ENCODE results near the gene YPEL5. TPM values are rescaled to one million over a fixed set of nuclear protein-coding genes. Genes with fewer than 3 reads are reported as not detected.

The YPEL5 gene
- total RNA-seq, 1 donor from 2014 or later: 78.1 TPM

DNA sequence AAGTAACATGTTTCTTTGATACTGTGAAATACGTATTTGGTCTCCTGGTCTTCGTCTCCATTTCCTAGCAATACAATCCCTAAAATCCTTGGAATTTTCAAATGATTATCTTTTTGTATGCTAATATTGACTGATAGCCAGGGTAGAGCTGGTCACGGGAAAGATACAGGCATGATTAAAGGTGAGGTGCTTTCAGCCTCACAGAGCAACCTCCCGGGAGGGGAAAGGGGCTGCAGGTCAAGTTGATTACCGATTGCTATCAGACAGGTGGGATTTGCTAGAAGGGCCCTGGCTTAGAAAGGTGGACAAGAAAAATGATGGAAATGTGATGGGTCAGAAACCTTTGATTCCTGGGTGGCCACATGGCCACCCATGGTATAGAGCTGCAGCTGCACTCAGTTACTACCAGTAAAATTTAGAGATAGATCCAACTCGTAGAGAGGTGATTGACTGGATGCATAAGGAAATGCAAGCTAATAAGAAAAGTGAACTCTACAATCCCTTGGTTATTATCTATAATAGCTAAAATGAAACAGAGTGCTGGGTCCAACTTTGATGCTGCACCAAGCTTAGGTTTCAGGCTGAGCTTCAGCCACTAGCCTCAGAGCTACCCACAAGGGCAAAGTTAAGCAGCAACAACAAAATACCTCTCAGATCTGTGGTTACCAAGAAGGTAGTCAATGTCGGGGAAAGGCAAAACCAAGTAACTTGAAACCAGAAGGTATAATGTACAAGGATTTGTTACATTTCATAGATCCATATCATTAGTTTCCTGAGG is 15.3 kb downstream of the YPEL5 start:
- DNase-seq (ENCODE audit: low spot score) (no peak), ATAC-seq (no peak)
- intact Hi-C loops (cut with DNase I): no loop called here

- DNase-seq (ENCODE audit: low spot score): no peak
- no peak for ATAC-seq
- intact Hi-C loops (cut with DNase I): no loop called here
These were observed 16.0 kb downstream of the YPEL5 start for GRCh38 chr2:30162806-30163205.

DNA sequence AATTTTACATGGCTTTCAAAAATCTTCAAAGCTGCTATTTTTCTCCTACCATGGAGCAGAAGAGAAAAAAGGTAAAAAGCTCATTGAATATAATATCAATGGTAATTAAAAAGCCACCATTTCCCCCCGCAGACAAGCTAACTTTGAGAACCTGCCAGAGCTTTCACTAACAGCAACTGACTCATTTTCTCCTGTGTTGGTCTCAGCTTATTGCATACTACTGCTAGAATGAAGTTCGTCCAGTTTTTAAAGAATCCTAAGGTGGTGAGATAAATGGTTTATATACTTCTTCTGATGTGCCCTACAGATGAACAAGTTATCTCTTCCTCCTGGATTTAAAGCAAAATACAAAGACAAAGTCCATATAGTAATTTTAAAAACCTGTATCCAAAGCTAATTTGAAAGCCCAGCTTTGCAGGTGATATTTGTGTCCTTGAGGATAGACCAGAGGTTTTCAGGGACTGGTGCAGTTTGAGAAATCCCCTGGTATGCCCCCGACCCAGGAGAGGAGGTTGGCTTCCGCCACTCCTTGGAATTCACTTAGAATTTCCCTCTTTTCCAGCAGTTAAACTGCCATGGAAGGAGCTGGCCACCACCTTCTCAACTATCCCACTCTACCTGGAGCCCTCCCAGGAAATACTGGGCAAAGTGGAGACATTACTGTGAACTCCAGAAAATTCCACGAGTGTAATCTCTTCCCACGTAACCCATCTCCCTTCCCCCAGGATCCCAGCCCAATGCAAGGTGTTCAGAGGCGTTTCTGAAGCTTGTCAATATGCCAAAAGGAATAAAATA is 17.5 kb downstream of the YPEL5 start:
- intact Hi-C loops (cut with DNase I): no loop called here
- DNase-seq (ENCODE audit: low spot score) (no peak), ATAC-seq (no peak)

DNA sequence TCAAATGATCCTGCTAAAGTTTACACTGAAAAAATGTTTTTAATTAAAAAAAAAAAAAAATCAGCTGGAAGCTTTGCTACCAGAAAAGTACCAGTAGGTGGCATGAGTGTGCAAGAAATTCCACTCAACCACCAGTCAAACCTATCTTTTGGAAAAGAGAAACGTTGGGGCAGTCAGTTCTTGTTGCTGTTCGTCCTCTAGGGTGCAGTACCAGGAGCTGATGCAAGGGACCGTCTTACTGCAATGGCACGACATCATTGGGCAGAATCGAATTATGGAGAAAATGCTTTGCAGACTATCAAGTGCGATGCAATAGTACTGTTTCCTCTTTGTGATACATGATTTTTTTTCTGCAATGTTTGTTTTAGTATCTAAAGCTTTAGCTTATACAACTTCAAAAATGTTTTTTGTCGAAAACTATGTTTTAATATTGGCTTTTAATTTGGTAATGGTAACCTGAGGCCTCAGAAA is 18.3 kb downstream of the YPEL5 start:
- ATAC-seq (peak; percentile 81), DNase-seq (ENCODE audit: low spot score) (no peak)
- intact Hi-C loops (cut with DNase I): no loop called here

DNA sequence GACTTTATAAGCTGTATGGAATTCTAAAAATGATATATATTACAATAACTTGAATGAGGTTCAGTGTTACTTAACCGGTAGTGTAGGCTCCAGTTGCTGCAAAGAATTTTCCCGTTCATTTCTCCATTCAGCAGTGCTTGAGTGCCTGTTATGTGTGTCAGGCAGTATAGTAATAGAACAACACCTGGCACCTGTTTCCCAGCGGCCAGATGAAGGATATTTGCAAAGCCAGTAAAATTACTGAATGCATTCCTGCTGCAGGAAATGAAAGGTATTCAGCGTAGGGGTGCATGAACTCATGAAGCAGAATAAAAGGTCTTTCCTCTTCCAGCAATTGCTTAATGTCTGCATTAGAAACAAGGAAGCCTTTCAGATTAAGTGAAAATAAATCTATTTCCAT is 18.8 kb downstream of the YPEL5 start:
- intact Hi-C loops (cut with DNase I): no loop called here
- ATAC-seq (no peak), DNase-seq (ENCODE audit: low spot score) (no peak)

DNA sequence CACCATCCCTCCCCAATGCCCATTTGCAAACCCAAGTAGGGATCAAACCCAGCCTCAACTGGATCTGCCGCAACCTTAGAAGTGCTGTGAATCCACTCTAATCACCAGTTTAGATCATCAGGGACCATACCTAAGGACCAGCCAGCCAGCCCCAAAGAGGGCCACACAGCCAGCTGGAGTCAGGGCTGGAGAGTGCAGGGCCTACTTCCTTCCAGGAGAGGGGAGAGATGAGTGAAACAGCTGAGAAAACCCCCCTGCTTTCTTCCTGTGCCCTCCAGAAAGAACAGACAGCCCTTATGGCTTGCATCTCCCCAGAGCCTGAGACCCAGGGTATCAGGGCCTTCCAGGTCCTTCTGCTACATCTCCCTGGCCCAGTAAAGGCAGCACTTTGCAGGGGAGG is 25.8 kb downstream of the YPEL5 start:
- ATAC-seq: no peak
- intact Hi-C loops (cut with DNase I): no loop called here
- no peak for DNase-seq (ENCODE audit: low spot score)

GRCh38 chr2:30177440-30177839 is 30.6 kb downstream of the YPEL5 start:
- intact Hi-C loops (cut with DNase I): no loop called here
- DNase-seq (ENCODE audit: low spot score): no peak
- no peak for ATAC-seq

DNA sequence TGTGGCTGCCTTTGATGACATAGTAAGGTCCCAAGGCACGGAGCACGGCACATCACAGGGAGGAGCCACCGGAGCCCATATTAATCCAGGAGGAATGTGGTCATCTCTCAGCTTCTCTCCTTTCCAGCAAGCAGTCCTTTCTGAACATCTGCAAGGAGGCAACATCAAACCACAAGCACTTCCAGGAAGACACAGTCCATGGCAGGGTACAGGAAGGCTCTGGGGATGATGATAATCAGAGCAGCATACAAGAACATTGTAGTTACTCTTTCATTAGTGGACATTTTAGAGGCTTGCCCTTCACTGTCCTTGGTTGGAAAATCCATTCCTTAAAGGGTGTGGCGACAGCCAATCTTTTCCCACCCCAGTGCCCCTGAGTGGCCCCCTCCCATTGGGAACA is 31.1 kb downstream of the YPEL5 start:
- no peak for DNase-seq (ENCODE audit: low spot score)

DNA sequence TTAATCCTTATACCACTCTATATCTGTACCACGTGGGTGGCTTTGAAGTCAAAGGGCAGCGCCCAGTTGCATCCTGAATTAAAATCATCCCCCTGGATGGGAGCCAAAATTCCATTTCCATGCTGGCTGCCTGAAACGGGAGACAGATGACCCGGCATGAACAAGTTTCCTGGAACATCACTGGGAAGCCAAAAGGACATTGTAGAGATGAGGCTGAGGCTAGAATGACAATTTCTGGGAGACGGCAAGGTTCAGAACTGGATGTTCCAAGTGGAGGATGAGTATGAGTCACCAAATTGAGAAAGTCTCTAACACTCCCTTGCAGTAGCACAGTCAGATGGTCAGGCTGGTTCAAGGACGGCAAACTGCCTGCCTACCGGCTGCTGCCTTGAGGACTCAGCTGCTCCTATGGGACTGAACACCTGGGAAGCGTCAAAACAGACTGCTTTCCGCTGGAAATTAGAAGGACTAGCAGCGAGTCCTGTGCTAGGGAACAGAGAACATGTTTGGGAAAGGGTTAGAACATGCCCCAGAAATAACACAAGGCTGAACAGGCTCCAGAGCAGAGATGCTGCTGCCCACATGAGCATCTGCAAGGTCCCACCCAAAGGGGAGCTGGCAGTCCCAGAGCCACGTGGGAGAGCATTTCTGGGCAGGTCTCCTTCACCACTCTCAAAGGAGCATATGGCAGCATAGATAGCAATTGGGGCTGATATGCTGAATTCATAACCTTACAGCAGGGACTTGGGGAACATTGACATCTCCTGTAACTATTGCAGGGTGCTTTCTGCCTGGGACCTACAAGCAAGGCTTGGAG is 32.0 kb downstream of the YPEL5 start:
- intact Hi-C loops (cut with DNase I): no loop called here
- ATAC-seq (peak; percentile 94), DNase-seq (ENCODE audit: low spot score) (no peak)

More for the DNA sequence above, 31.1 kb downstream of the YPEL5 start:
- ATAC-seq: peak; percentile 45
- intact Hi-C loops (cut with DNase I): no loop called here

DNA sequence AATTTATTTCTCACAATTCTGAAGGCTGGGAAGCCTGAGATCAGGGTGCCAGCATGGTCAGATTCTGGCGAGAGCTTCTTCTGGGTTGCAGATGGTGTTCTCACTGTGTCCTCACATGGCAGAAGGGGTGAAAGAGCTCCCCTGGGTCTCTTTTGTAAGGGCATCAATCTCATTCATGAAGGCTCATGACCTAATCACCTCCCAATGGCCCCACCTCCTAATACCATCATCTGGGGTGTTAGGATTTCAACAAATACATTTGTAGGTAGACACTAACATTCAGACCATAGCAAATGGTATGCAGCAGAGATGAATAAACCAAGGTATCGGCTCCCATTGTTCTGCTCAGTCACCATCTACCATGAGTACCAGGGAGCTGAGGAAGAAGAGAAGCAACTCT is 32.7 kb downstream of the YPEL5 start:
- intact Hi-C loops (cut with DNase I): no loop called here
- DNase-seq (ENCODE audit: low spot score) (no peak), ATAC-seq (no peak)

DNA sequence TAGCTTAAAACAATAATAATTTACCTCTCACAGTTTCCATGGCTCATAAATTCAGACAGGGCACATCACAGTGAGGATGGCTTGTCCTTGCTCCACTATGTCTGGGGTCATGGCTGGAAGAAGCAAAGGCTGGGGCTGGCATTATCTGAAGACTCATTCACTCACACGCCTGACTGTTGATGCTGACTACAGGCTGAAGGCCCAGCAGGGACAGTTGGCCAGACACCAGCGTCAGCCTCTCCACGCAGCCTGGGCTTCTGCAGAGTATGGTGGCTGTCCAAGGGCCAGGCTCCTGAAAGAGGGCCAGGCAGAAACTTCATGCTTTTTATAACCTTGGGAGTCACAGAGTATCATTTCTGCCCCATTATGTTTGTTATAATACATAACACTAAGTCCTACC is 33.4 kb downstream of the YPEL5 start:
- ATAC-seq (no peak), DNase-seq (ENCODE audit: low spot score) (no peak)
- intact Hi-C loops (cut with DNase I): no loop called here

DNA sequence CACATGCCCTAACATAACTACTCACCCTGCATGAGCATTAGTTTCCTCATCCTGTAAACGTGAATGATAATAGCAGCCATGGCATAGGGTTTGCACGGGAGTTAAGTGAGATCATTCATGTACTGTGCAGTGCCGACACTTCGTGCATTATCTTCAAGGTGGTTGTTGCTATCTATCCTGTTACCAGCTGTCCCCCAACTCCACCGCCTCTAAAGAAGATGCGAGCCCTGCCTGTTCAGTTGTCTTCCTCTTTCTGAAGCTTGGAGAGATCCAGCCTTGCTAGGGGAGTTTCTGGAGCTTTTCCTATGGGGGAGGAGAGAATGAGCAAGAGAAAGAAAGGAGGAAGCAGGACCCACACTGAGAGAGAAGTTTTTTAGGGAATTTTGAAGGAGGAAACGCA is 34.4 kb downstream of the YPEL5 start:
- ATAC-seq (no peak), DNase-seq (ENCODE audit: low spot score) (no peak)
- intact Hi-C loops (cut with DNase I): no loop called here

- intact Hi-C loops (cut with DNase I): no loop called here
- DNase-seq (ENCODE audit: low spot score) (no peak), ATAC-seq (no peak)
These were observed 37.2 kb downstream of the YPEL5 start for GRCh38 chr2:30184035-30184434.

GRCh38 chr2:30185178-30185577 is 38.4 kb downstream of the YPEL5 start:
- intact Hi-C loops (cut with DNase I): no loop called here
- DNase-seq (ENCODE audit: low spot score) (no peak), ATAC-seq (no peak)

DNA sequence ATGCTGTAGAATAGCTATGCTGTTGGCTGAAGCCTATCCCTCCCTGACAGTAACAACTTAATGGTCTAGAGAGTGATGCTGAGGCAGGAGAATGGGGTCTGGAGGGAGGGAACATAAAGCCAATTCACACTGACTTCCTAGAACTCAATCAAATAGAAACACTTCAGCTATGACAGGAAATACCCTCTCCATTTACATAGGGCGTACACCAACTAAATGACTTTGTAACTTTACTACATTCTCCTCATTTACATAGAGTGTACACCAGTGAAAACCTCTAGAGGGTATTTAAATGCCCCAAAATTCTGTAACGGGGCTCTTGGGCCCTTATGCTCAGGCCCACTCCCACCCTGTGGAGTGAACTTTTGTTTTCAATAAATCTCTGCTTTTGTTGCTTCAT is 41.5 kb downstream of the YPEL5 start:
- intact Hi-C loops (cut with DNase I): no loop called here
- DNase-seq (ENCODE audit: low spot score): no peak
- ATAC-seq: no peak

DNA sequence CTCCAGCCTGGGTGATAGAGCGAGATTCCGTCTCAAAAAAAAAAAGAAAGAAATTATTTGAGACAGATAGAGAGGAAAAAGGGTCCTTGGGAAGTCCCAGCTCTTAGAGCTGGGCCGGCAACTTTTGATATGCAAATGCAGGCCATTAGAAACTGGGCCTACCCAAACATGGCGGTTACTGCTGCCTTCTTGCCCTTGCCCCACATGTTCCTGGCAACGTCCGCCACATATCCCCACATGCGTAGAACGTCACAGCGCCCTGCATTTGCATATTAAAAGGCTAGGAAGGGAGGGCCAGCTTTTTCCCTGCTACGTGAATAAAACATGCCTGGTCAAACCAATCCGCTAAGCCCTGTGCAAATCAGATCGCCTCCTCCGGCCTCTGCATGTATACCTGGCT is 43.8 kb downstream of the YPEL5 start:
- intact Hi-C loops (cut with DNase I): no loop called here
- DNase-seq (ENCODE audit: low spot score) (no peak), ATAC-seq (no peak)

GRCh38 chr2:30191107-30191506 is 44.3 kb downstream of the YPEL5 start:
- DNase-seq (ENCODE audit: low spot score) (no peak), ATAC-seq (no peak)
- intact Hi-C loops (cut with DNase I): no loop called here

DNA sequence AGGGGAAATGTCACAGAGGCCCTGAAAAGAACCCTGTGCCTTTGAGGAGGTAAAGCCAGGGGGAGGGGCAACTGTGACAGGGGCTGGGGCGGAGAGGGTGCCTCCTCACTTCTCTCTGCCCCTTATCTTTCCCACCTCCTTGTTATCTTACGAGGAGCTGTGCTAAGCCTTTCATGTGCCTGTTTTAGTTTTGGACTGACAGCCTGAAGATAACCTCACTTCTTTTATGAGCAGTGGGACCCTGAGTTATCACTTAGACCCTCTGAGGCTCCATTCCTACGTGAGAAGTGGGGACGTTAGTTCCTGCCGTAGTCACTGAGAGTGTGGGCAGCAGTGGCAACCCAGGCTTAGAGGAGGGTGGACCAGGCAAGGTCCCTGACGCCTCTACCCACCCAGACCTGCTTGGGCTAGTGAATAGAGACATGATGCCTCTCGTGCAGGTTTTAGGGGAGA is 45.0 kb downstream of the YPEL5 start:
- ATAC-seq: no peak
- intact Hi-C loops (cut with DNase I): no loop called here
- DNase-seq (ENCODE audit: low spot score): no peak

- DNase-seq (ENCODE audit: low spot score) (no peak), ATAC-seq (no peak)
- intact Hi-C loops (cut with DNase I): no loop called here
These were observed 45.5 kb downstream of the YPEL5 start for GRCh38 chr2:30192314-30192713.

Measured in sciatic nerve (tissue), 2 donors.